NCI-H460 (cell line): ENCODE data around the gene USF3. TPM values are rescaled to one million over a fixed set of nuclear protein-coding genes. Genes with fewer than 3 reads are reported as not detected.

Experiments used
- DNase-seq: peaks from one replicate; pipeline ENCODE4 v3.0.0-alpha.2; 2016; ENCODE audit warnings: low read depth; ENCODE audit errors: extremely low read depth
- total RNA-seq: library from RNA; depleted of rRNA; stranded (reverse); fragments of >200 nt; shearing (Covaris generic); gene quantifications from 2 replicates; pipeline ENCODE4 v1.2.3, GENCODE V29; 2014

The USF3 gene
- total RNA-seq, 1 experiment from 2014 or later, result 7.9 TPM

DNA sequence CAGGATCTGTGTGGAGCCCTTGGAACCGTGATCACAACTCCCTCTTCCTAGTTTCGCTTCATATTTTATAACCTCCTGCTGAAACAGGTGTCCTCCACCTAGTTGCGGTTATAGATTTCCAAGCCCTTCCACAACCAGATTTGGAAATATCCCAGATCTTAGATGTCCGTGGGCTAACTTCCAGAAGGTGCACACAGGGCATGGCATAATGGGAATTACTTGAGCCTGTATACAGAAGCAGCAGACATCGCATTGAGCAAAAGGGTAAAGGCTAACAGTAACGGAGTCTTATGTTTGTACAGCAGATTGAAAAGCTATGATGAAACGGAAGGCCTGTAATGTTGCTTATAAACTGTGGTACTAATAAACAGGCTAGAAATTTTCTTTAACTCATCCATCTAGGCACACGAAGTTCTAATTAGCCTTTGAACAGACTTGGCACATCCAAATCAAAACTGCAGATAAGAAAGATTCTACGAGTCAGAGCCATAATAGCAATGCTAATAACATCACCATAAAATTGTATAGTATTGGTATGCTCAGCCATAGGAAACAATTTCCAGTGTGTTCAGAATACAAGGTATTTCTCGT lies 1.2 kb upstream of the USF3 start:
- no peak for DNase-seq

DNA sequence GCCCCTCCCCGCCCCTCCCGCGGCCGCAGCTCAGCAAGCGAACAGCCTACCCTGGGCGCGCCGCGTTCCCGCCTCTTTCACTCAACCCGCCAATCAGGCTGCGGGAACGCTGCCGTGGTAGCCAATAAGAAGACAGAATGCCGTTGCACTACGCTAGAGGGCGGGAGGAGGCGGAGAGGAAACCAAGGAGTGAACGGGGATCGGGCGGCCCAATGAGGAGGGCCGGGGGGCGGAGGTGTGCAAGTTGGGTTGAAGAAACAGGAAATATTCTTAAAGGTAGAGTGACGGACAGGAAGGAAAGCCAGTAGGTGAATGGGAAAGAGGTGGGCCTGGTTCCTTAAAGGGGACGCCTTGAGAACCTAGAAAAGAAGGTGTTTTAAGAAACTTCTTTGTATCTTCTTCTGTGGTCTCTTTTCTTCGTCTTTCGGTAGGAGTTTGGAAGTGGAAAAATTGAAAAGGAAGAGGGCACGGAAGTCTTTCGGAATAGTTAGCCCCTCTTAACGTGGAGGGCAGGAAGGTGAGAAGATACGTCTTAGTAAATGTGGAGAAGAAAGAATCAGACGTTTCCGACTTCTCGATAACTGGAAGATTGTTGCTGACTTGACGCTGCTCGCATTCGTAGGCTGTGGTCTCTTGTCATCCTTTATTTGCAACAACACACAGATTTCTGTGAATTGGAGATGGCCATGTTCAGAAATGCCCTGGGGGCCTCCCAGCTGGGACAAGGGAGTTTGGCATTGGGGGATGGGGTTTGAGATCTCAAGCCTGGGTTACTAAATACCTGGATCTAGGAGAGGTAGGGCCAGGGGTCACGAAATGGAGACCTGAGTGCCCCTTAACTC lies 437 bp upstream of the USF3 start:
- peak; percentile 97 for DNase-seq

DNA sequence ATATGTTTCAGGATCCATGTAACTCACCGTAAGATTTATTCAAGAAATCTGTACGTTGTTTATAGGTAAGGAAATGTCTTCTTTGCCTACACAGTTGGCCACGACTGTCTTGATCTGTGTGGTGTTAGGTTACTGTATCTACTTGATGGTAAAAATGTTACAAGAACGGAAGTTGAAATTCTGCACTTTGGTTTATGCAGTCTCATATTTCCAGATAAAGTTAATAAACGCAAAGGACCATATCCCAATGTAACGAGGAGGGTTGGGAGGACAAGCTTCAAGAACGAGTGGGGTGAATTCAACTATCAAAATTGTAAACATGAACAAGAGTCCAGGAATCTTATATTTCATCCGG lies 1.0 kb downstream of the USF3 start:
- no peak for DNase-seq

DNA sequence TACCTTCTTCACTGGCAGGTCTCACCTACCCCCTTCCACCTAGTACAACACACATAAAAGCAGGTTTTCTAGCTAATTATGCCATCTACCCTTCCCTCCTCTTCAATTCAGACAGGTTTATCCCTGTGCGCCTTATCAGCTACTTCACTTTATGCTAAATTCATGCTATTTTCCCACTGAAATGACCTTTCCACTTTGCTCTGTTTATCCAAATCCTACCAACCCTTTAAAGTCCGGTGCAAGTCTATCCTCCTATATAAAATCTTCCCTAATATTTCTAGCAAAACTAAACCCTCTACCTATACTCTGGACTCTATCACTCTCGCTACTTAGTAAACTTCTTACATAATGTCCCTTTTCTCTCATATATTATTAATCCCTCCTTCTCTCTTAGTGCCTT lies 6.0 kb downstream of the USF3 start:
- no peak for DNase-seq

DNA sequence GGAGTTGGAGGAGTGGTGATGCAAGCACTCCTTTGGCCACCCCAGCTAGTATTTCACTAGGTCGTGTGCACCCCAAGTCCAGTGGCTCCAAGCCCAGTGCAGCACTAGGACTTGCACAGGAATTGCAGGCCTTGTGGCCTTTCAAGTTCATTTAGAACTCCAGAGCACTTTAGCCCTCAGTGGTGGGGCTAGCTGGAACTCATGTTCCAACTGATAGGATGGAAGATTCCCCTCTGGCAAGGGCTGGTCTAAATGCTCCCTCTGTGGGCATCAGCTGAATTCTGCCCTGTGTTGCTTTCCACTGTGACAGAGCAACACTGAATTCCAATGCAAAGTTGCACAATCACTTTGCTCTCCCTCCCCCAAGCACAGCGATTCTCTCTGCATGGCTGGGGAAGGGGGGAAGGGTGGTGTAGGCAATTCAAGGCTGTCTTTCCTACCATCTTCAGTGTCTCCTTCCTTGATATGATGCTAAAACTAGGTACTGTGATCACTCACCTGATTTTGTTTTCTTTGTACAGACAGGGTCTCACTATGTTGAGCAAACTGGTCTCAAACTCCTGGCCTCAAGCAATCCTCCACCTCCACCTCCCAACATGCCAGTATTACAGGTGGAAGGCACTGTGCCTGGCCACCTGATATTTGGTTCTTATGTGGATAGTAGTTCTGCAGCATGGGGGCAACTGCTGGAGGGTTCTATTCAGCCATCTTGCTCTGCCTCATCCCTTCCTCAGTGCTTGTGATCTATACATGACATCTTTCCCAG lies 10.3 kb downstream of the USF3 start:
- DNase-seq, result no peak

GRCh38 chr3:113685124-113685523 lies 11.3 kb downstream of the USF3 start:
- DNase-seq, result no peak

DNA sequence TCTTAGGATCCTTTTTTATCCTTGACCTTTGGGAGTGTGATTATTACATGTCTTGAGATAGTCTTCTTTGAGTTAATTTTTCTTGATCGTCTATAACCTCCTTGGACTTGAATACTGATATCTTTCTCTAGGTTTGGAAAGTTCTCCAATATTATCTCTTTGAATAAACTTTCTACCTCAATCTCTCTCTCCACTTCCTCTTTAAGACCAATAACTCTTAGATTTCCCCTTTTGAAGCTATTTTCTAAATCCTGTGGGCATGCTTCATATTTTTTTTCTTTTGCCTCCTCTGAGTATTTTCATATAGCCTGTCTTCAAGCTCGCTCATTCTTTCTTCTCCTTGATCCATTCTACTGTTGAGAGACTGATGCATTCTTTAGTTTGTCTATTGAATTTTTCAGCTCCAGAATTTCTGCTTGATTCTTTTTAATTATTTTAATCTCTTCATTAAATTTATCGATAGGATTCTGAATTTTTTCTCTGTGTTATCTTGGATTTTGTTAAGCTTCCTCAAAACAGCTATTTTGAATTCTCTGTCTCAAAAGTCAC lies 12.1 kb downstream of the USF3 start:
- DNase-seq, result no peak

GRCh38 chr3:113678773-113679172 lies 17.7 kb downstream of the USF3 start:
- no peak for DNase-seq

- no peak for DNase-seq
Observed at GRCh38 chr3:113677737-113678136, 18.7 kb downstream of the USF3 start.

DNA sequence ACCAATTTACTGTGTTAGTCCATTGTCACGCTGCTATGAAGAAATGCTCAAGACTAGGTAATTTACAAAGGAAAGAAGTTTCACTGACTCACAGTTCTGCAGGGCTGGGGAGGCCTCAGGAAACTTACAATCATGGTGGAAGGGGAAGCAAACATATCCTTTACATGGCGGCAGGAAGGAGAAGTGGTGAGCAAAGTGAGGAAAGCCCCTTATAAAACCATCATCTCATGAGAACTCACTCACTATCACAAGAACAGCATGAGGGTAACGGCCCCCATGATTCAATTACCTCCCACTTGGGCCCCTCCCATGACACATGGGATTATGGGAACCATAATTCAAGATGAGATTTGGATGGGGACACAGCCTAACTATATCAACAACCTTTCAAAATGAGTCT lies 20.2 kb downstream of the USF3 start:
- no peak for DNase-seq

DNA sequence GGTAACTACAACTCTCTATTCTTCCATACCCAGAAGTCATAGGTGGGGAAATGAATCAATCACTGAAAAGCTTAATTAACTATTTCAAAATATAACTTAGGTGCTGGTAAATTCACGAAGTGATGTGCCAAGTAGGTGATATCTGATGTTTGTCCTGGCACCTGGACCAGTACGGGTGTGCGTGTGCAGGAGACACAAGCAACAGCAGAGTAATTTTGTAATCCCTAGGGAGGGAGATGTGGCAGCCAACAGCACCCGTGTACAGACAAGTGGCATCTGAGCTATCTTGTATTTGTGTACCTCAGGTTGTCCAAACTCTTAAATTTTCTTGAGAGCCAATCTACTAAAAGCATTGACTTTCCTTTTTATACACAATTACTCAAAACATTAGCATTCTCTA lies 22.8 kb downstream of the USF3 start:
- no peak for DNase-seq

DNA sequence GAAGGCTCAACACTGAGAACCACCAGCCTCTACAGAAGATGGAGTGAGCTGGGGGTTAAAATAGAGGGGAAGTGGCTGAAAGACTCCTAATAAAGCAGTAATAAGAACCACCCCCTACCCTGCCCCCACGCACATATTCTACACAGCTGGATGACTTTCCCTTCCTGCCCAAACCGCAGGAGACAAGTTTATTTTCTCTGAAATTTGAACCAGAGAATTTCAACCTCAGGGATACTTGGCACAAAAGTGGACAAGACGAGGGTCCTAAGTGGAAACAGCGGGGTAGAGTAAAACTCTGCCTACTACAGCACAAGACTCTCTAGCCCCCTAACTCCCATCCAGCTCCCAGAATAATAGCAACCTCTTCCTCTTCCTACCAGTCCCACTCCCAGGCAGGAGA lies 28.4 kb downstream of the USF3 start:
- no peak for DNase-seq

DNA sequence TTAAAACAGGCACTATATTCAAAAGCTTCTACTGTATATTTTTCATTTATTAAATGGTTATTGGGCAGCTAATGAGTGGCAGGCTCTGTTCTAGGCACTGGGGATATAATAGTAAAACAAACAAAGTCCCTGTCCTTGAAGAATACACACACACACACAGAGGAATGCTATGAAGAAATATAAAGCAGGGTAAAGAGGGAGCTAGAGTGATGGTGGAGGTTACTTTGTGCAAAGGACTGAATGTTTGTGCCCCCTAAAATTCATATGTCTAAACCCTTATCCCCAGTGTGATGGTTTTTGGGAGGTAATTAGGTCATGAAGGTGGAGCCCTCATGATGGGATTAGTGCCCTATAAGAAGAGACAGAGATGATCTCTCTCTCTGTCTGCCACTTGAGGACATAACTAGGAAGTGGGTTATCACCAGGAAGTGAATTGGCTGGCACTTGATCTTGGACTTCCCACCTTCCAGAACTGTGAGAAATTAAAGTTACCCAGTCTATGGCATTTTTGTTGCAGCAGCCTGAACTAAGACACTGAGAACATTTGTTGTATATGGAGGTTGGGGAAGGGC lies 31.8 kb downstream of the USF3 start:
- no peak for DNase-seq

DNA sequence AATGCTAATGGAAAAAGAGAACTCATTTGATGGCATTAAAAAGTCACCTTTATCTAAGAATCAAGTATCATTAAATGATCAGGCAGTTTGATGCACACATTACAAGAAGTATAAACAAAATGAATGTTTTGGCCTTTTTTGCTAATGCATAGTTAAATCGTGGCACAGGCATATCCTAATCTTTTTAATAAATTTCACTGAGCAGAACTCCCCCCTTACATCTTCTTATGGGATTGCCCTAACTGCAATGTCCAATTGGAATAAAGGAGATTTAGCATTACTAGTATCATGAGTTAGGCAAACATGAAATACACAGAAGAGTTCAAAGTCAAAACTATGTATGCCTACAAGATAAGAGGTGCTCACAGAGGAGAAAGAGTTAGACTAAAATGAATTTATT lies 32.7 kb downstream of the USF3 start:
- no peak for DNase-seq

GRCh38 chr3:113663324-113663750 lies 33.1 kb downstream of the USF3 start:
- no peak for DNase-seq

DNA sequence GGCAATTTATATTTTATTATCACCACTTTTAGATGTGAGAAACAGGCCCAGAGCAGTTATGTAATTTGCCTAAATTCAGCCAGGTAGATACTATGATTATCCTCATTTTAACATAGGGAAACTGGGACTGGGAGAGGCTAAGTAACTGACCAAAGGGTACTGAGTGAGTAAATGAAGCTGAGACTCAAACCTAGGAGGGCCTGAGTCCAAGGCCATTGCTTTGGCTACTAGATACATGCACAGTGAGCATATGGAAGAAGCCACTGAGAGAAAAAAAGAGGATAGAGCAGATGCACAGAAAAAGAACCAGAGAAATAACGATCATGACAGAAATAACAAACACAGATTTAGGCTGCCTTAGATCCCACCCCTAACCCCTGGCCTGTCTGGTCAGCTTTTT lies 33.6 kb downstream of the USF3 start:
- no peak for DNase-seq

- no peak for DNase-seq
Observed at GRCh38 chr3:113660896-113661295, 35.5 kb downstream of the USF3 start.

GRCh38 chr3:113660458-113660857 lies 36.0 kb downstream of the USF3 start:
- no peak for DNase-seq

- DNase-seq, result no peak
Observed at GRCh38 chr3:113659996-113660395, 36.4 kb downstream of the USF3 start.

DNA sequence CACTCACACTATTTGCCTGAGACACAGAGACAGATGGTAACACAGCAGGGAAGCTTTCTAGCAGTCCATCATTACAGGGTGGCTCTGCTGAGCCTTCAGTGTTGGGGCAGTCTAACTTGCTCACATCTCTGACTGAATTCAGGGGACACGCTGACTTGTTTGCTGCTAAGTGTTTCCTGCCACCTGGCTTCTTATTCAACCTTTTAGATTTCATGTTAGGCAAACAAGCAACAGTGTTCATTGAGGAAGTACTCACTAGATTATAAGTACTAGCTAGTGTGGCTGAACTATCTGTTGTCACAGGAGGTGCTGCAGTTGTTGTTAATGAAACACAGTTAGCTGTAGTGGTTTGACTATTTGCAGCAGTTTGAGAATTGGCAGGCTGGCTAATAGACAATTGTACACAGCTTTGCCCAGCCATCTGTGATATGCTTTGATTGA lies 37.3 kb downstream of the USF3 start:
- no peak for DNase-seq

GRCh38 chr3:113658107-113658506 lies 38.3 kb downstream of the USF3 start:
- DNase-seq, result no peak
